Upper lobe of right lung (tissue), 1 donor: ENCODE results near the gene KRT20. TPM values are rescaled to one million over a fixed set of nuclear protein-coding genes. Genes with fewer than 3 reads are reported as not detected.
A peak's percentile ranks its signal among the peaks of the same experiment; 100 is the strongest.

Source experiments
- ATAC-seq: fragments of 200-7000 bp; cut with Tn5 transposase; one replicate; pipeline ENCODE4 v1.9.1; 2020; ENCODE audit warnings: mild to moderate bottlenecking, moderate library complexity
- DNase-seq: peaks from one replicate; pipeline ENCODE4 v3.0.0-alpha.2; 2020
- H3K27ac ChIP-seq: fragments of 200-600 bp; one replicate; pipeline ENCODE4 v1.8.0; 2022
- H3K27me3 ChIP-seq: fragments of 200-600 bp; one replicate; pipeline ENCODE4 v1.8.0; 2022; ENCODE audit warnings: mild to moderate bottlenecking
- H3K36me3 ChIP-seq: fragments of 200-600 bp; one replicate; pipeline ENCODE4 v1.8.0; 2022
- H3K4me1 ChIP-seq: fragments of 200-600 bp; one replicate; pipeline ENCODE4 v1.8.0; 2022
- H3K4me3 ChIP-seq: fragments of 200-600 bp; one replicate; pipeline ENCODE4 v1.8.0; 2022; ENCODE audit warnings: mild to moderate bottlenecking
- H3K9me3 ChIP-seq: fragments of 200-600 bp; one replicate; pipeline ENCODE4 v1.8.0; 2022
- CTCF ChIP-seq: fragments of 200-600 bp; IDR thresholded peaks from one replicate; pipeline ENCODE4 v1.8.0; 2022; ENCODE audit warnings: antibody characterized with exemption
- intact Hi-C: fragments of 100-400 bp; cut with DNase I; formaldehyde crosslinking; loops from one replicate; pipeline ENCODE4 v1.11.0; 2022
- total RNA-seq: library from RNA; stranded (reverse); fragmentation: NEBNext Ultra II Directional; extraction: Animal tissue kit (Norgen Biotek cat#: 25700); gene quantifications from one replicate; pipeline ENCODE4 v1.2.1, GENCODE V29; 2021
- donor health status: DM: no; HTN: yes; CAD: no; lungs with severe emphysema.

The KRT20 gene
- total RNA-seq, 1 donor from 2014 or later: not detected

- Histone ChIP-seq H3K27ac (no peak overlapping the region), H3K9me3 (no peaks in the 10 kb centered on the region), H3K4me1 (no peaks in the 10 kb centered on the region), H3K36me3 (no peaks in the 10 kb centered on the region), H3K4me3 (no peak overlapping the region), H3K27me3 (peaks cover 12% of the 10 kb centered on the region)
- ATAC-seq (no peak), DNase-seq (no peak)
- no peak for TF ChIP-seq CTCF
- intact Hi-C loops: no loop called here
These were observed 13.7 kb downstream of the KRT20 start for GRCh38 chr17:40871316-40871715.

- DNase-seq (no peak), ATAC-seq (no peak)
- Histone ChIP-seq H3K9me3 (no peaks in the 10 kb centered on the region), H3K4me3 (no peak overlapping the region), H3K27ac (no peak overlapping the region), H3K27me3 (peaks cover 12% of the 10 kb centered on the region), H3K4me1 (no peaks in the 10 kb centered on the region), H3K36me3 (no peaks in the 10 kb centered on the region)
- TF ChIP-seq CTCF: no peak
- intact Hi-C loops: no loop called here
These were observed 14.9 kb downstream of the KRT20 start for GRCh38 chr17:40870136-40870535.

DNA sequence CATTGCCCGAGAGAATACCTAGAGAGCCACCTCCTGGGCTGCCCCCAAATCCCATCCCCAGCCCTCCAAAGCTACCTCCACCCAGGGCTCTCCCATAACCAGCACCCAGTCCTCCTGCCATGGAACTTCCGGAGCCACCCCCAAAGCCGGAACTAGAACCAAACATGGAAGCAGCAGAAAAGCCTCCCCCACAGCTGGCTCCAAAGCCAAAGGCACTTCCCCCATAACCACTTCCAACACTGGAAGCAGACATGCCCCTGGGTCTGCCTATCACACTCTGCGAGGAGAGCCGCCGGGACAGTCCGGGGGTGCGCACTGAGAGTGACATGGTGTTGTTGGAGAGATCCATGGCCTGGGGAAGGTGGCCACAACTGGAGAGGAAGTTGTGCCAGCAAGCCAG lies 18.2 kb downstream of the KRT20 start, which contains the start of gene KRT12:
TSS of gene KRT12 (minus strand) at position 386 of the 400 bp plus-strand sequence. CDS start at position 349, 37 bp downstream.
- intact Hi-C loops: no loop called here
- DNase-seq (no peak), ATAC-seq (no peak)
- Histone ChIP-seq H3K4me3 (no peak within 1 kb of the TSS), H3K27me3 (peaks cover 19% of the 10 kb centered on the region), H3K36me3 (no peaks in the 10 kb centered on the region), H3K4me1 (no peaks in the 10 kb centered on the region), H3K27ac (no peak within 1 kb of the TSS), H3K9me3 (no peaks in the 10 kb centered on the region)
- TF ChIP-seq CTCF: no peak

DNA sequence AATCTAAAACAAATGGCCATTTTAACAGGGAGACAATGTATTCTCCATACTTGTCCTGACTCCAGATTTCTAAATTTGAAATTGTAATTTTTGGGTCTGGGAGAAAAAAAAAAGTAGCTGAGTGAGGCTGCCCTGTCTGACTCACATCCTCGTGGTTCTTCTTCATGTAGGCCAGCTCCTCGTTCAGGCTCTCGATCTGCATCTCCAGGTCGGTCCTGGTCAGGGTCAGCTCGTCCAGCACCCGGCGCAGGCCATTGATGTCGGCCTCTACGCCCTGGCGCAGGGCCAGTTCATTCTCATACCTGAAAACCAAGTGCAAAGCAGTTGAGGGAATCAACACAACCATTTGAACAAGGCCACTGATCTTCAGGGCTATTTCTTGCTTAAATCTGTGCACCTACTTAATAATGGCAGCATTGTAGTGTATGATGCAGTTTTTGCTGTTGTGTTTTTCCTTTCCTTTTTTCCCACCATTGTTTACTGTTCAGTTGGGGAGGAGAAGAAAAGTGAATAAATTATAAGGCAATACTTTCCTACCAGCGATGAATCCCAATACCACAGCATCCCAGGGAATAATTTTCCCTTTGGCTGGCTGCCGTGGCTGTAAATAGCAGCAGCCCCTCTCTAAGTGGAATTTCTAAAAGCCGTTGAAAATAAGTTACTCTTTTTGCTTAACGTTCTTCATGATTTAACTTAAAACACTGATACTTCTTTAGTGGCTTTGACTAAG lies 20.2 kb downstream of the KRT20 start:
- DNase-seq (no peak), ATAC-seq (no peak)
- Histone ChIP-seq H3K36me3 (no peaks in the 10 kb centered on the region), H3K27ac (no peak overlapping the region), H3K9me3 (no peaks in the 10 kb centered on the region), H3K4me1 (no peaks in the 10 kb centered on the region), H3K4me3 (no peak overlapping the region), H3K27me3 (peaks cover 7% of the 10 kb centered on the region)
- intact Hi-C loops: no loop called here
- TF ChIP-seq CTCF: no peak

DNA sequence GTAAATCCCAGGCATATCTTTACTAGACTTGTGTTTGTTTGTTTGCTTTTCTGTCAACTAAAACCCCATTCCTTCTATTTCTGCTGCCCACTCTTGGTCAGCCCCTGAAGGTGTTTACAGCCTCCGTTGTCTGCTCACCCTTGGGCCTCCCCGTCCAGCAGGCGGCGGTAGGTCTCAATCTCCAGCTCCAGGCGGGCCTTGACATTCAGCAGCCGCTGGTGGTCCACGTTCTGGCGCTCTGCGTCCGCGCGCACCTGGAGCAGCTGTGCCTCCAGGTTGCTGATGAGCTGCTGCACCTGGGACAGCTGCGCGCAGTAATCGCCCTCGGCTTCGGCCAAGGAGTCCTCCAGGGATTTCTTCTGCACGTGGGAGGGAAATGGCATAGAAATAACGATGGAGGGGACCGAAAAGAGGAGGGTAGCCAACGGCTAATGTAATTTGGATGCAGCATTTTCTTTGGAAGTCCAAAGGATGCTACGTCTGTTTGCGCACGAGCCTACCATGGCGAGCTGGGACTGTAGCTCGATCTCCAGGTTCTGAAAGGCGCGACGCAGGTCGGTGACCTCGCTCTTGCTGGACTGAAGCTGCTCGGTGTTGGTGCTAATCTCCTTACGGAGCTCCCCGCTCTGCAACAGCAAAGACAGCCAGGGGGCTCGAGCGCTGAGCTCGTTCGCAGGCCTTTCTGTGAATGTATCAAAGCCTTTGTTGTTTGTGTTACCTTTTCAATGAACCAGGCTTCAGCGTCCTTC lies 21.9 kb downstream of the KRT20 start:
- H3K27me3 ChIP-seq: peaks cover 7% of the 10 kb centered on the region
- TF ChIP-seq CTCF: peak; percentile 11

More for the DNA sequence above, 21.9 kb downstream of the KRT20 start:
- Histone ChIP-seq H3K4me1 (no peaks in the 10 kb centered on the region), H3K36me3 (no peaks in the 10 kb centered on the region), H3K27ac (no peak overlapping the region), H3K4me3 (no peak overlapping the region), H3K9me3 (no peaks in the 10 kb centered on the region)
- ATAC-seq: no peak
- DNase-seq: no peak
- intact Hi-C loops: no loop called here
